ENCODE results near the gene MS4A13.

DNA sequence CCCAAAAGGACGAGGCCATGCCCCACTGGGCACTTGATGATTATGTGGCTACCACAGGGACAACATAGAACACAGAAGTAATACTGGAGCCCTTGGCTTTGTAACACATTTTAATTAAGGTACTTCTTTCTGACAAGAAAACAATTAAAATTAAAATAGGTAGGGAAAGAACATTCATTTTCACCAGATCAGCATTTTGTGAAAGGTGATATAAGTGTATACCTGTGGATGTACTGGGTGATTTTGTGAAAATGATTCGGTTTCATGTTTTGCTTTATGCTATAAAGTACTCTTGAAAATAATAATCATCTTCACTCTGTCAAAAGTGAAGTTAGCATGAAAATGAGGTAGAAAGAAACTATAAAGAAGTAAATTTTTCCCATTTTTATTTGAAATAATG is 21.7 kb upstream of the MS4A13 start:
- TF ChIP-seq, protein P1, sequence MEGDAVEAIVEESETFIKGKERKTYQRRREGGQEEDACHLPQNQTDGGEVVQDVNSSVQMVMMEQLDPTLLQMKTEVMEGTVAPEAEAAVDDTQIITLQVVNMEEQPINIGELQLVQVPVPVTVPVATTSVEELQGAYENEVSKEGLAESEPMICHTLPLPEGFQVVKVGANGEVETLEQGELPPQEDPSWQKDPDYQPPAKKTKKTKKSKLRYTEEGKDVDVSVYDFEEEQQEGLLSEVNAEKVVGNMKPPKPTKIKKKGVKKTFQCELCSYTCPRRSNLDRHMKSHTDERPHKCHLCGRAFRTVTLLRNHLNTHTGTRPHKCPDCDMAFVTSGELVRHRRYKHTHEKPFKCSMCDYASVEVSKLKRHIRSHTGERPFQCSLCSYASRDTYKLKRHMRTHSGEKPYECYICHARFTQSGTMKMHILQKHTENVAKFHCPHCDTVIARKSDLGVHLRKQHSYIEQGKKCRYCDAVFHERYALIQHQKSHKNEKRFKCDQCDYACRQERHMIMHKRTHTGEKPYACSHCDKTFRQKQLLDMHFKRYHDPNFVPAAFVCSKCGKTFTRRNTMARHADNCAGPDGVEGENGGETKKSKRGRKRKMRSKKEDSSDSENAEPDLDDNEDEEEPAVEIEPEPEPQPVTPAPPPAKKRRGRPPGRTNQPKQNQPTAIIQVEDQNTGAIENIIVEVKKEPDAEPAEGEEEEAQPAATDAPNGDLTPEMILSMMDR (IDR thresholded peaks at IDR 0.05) = no peak
- TF ChIP-seq POLR2A (IDR thresholded peaks at IDR 0.05) = no peak
- no peak for TF ChIP-seq EP300 (IDR thresholded peaks at IDR 0.05; ENCODE audit: low read depth)
- TF ChIP-seq POLR2AphosphoS5 (IDR thresholded peaks at IDR 0.05) = no peak
